H9 (cell line): ENCODE measurements around the gene TMEM9. TPM values are rescaled to one million over a fixed set of nuclear protein-coding genes. Genes with fewer than 3 reads are reported as not detected.

Source experiments
- DNase-seq: peaks from one replicate; pipeline ENCODE4 v3.0.0-alpha.2; 2017
- H2AFZ ChIP-seq: one replicate; pipeline ENCODE4 v1.6.1; 2013; ENCODE audit warnings: mild to moderate bottlenecking, low read length, control low read depth, moderate library complexity
- H2AK5ac ChIP-seq: 2 replicates; pipeline ENCODE4 v1.6.1; 2013; ENCODE audit warnings: low read length, control low read depth, mixed read lengths; ENCODE audit not compliant: insufficient read length
- H2BK120ac ChIP-seq: one replicate; pipeline ENCODE4 v1.6.1; 2013; ENCODE audit warnings: low read depth, mild to moderate bottlenecking, low read length, control low read depth, inconsistent platforms; ENCODE audit not compliant: poor library complexity, severe bottlenecking
- H2BK12ac ChIP-seq: 2 replicates; pipeline ENCODE4 v1.6.1; 2013; ENCODE audit warnings: low read length, control low read depth, mixed read lengths, low read depth; ENCODE audit not compliant: insufficient read length
- H2BK15ac ChIP-seq: 2 replicates; pipeline ENCODE4 v1.6.1; 2013; ENCODE audit warnings: low read depth, low read length, control low read depth
- H2BK20ac ChIP-seq: one replicate; pipeline ENCODE4 v1.6.1; 2013; ENCODE audit warnings: low read depth, mild to moderate bottlenecking, low read length, control low read depth, inconsistent platforms; ENCODE audit not compliant: poor library complexity, severe bottlenecking
- H2BK5ac ChIP-seq: 2 replicates; pipeline ENCODE4 v1.6.1; 2013; ENCODE audit warnings: low read length, control low read depth, mixed read lengths; ENCODE audit not compliant: insufficient read length
- H3K14ac ChIP-seq: 2 replicates; pipeline ENCODE4 v1.6.1; 2013; ENCODE audit warnings: low read length, control low read depth; ENCODE audit not compliant: insufficient read depth
- H3K18ac ChIP-seq: 2 replicates; pipeline ENCODE4 v1.6.1; 2013; ENCODE audit warnings: low read depth, mild to moderate bottlenecking, mixed read lengths, low read length, control low read depth; ENCODE audit not compliant: insufficient read length
- H3K23ac ChIP-seq: 2 replicates; pipeline ENCODE4 v1.6.1; 2013; ENCODE audit warnings: low read length, control low read depth, mixed read lengths, low read depth; ENCODE audit not compliant: insufficient read length
- H3K23me2 ChIP-seq: 2 replicates; pipeline ENCODE4 v1.6.1; 2013; ENCODE audit warnings: low read depth, mild to moderate bottlenecking, mixed read lengths, low read length, control low read depth; ENCODE audit not compliant: insufficient read length, poor library complexity, severe bottlenecking
- H3K27ac ChIP-seq: 2 replicates; pipeline ENCODE4 v1.5.1; 2013; ENCODE audit warnings: low read length, control low read depth, mixed read lengths, low read depth; ENCODE audit not compliant: insufficient read length
- H3K27me3 ChIP-seq: 2 replicates; pipeline ENCODE4 v1.6.1; 2013; ENCODE audit warnings: low read length, control low read depth, inconsistent platforms; ENCODE audit not compliant: insufficient read depth
- H3K4ac ChIP-seq: 2 replicates; pipeline ENCODE4 v1.6.1; 2013; ENCODE audit warnings: low read depth, mild to moderate bottlenecking, control low read depth, inconsistent platforms, low read length, moderate library complexity
- H3K4me1 ChIP-seq: 2 replicates; pipeline ENCODE4 v1.6.1; 2013; ENCODE audit warnings: low read length, control low read depth, inconsistent platforms; ENCODE audit not compliant: insufficient read depth
- H3K4me2 ChIP-seq: 2 replicates; pipeline ENCODE4 v1.6.1; 2013; ENCODE audit warnings: low read length, control low read depth, mixed read lengths; ENCODE audit not compliant: insufficient read length, insufficient read depth
- H3K56ac ChIP-seq: 2 replicates; pipeline ENCODE4 v1.6.1; 2013; ENCODE audit warnings: low read depth, mild to moderate bottlenecking, mixed read lengths, low read length, control low read depth; ENCODE audit not compliant: insufficient read length
- H3K79me1 ChIP-seq: 2 replicates; pipeline ENCODE4 v1.6.1; 2013; ENCODE audit warnings: low read depth, mild to moderate bottlenecking, moderate library complexity, low read length, control low read depth, inconsistent platforms; ENCODE audit not compliant: insufficient read depth, poor library complexity, severe bottlenecking
- H3K79me2 ChIP-seq: 2 replicates; pipeline ENCODE4 v1.6.1; 2013; ENCODE audit warnings: low read length, control low read depth, inconsistent platforms; ENCODE audit not compliant: insufficient read depth
- H3K9ac ChIP-seq: 2 replicates; pipeline ENCODE4 v1.6.1; 2013; ENCODE audit warnings: low read length, control low read depth, mixed read lengths; ENCODE audit not compliant: insufficient read length; ENCODE audit errors: extremely low read depth
- H3K9me3 ChIP-seq: one replicate; pipeline ENCODE4 v1.6.1; 2013; ENCODE audit warnings: low read depth, low read length, inconsistent platforms; ENCODE audit not compliant: control insufficient read depth
- H3T11ph ChIP-seq: one replicate; pipeline ENCODE4 v1.6.1; 2013; ENCODE audit warnings: mild to moderate bottlenecking, low read length, control low read depth, inconsistent platforms
- H4K20me1 ChIP-seq: one replicate; pipeline ENCODE4 v1.6.1; 2013; ENCODE audit not compliant: control insufficient read depth, insufficient read length, insufficient read depth
- H4K5ac ChIP-seq: 2 replicates; pipeline ENCODE4 v1.6.1; 2013; ENCODE audit warnings: low read depth, mild to moderate bottlenecking, mixed read lengths, low read length, control low read depth; ENCODE audit not compliant: insufficient read length
- H4K8ac ChIP-seq: replicated peaks from 2 replicates; pipeline ENCODE4 v1.6.1; 2013; ENCODE audit warnings: low read length, control low read depth, mixed read lengths, low read depth; ENCODE audit not compliant: insufficient read length
- H4K91ac ChIP-seq: 2 replicates; pipeline ENCODE4 v1.6.1; 2013; ENCODE audit warnings: low read depth, mild to moderate bottlenecking, moderate library complexity, mixed read lengths, low read length, control low read depth; ENCODE audit not compliant: insufficient read length
- H3K27ac Mint-ChIP-seq, 3 experiments: 2 replicates in 2 of 3; 3 replicates in 1 of 3; pipeline ENCODE4 v1.8.0; 2020 to 2021; ENCODE audit warnings: mixed read lengths in 3 of 3, mild to moderate bottlenecking in 1 of 3, moderate library complexity in 1 of 3
- H3K27me3 Mint-ChIP-seq: 2 replicates; pipeline ENCODE4 v1.8.0; 2021; ENCODE audit warnings: low read depth, mild to moderate bottlenecking, moderate library complexity, mixed read lengths
- H3K36me3 Mint-ChIP-seq, 3 experiments: 2 replicates in 2 of 3; 3 replicates in 1 of 3; pipeline ENCODE4 v1.8.0; 2020 to 2021; ENCODE audit warnings: low read depth in 3 of 3, mixed read lengths in 3 of 3; ENCODE audit not compliant: insufficient read depth in 1 of 3
- H3K4me1 Mint-ChIP-seq, 2 experiments: 2 replicates each; pipeline ENCODE4 v1.8.0; 2020; ENCODE audit warnings: mixed read lengths in 2 of 2
- H3K4me3 Mint-ChIP-seq, 2 experiments: 2 replicates in 1 of 2; 3 replicates in 1 of 2; pipeline ENCODE4 v1.8.0; 2020 to 2021; ENCODE audit warnings: mild to moderate bottlenecking in 2 of 2, mixed read lengths in 2 of 2, moderate library complexity in 1 of 2
- H3K9me3 Mint-ChIP-seq, 2 experiments: 2 replicates in 1 of 2; 3 replicates in 1 of 2; pipeline ENCODE4 v1.8.0; 2020; ENCODE audit warnings: mild to moderate bottlenecking in 2 of 2, mixed read lengths in 2 of 2, moderate library complexity in 1 of 2
- CTCF ChIP-seq: fragments of 200-600 bp; sonication (generic); conservative IDR thresholded peaks from 3 replicates; pipeline ENCODE4 v1.8.0; 2021; ENCODE audit warnings: antibody characterized with exemption, mild to moderate bottlenecking
- WGBS: extraction: QIAGEN DNeasy Blood & Tissue Kit; methylation state at CpG from one replicate; pipeline ENCODE4 v1.1.7; 2013; ENCODE audit warnings: missing lambda C conversion rate, low lambda C conversion rate, mixed read lengths; ENCODE audit not compliant: insufficient read length; ENCODE audit errors: extremely low coverage; 5-methylcytosine and 5-hydroxymethylcytosine counted together
- total RNA-seq: library from RNA; stranded (reverse); gene quantifications from 2 replicates; pipeline ENCODE4 v1.2.1, GENCODE V29; 2021

TMEM9 gene
- total RNA-seq, 1 experiment from 2014 or later, result 93.4 TPM

- no peak overlapping the region for H3K4me2 ChIP-seq
- H3K27ac Mint-ChIP-seq, result no peak overlapping the region
- no peak overlapping the region for H2BK120ac ChIP-seq
- no peak overlapping the region for H2BK15ac ChIP-seq
- no peak overlapping the region for H4K8ac ChIP-seq
- H3K27me3 Mint-ChIP-seq, result peaks cover 5% of the 10 kb centered on the region; the same call in 1 of the 2 replicates
- no peaks in the 10 kb centered on the region for H3K79me2 ChIP-seq
- no peak for TF ChIP-seq CTCF
- peaks cover 4% of the 10 kb centered on the region; the same call in 1 of the 2 replicates for H3K4me1 ChIP-seq
- no peak overlapping the region for H2BK20ac ChIP-seq
- H3K14ac ChIP-seq, result no peak overlapping the region
- no peaks in the 10 kb centered on the region for H3K9me3 Mint-ChIP-seq
- WGBS, result no CpG with 5 or more reads among the region's 3 CpGs
- H2AFZ ChIP-seq, result no peak overlapping the region
- H3K56ac ChIP-seq, result no peak overlapping the region
- H3K27me3 ChIP-seq, result no peaks in the 10 kb centered on the region
- no peak overlapping the region for H4K91ac ChIP-seq
- no peak overlapping the region for H2AK5ac ChIP-seq
- no peaks in the 10 kb centered on the region for H3K23me2 ChIP-seq
- peaks cover 2% of the 10 kb centered on the region for H4K20me1 ChIP-seq
- H3K36me3 Mint-ChIP-seq, result peaks cover 8 to 18% (median 9%) of the 10 kb centered on the region in 3 experiments; a peak in 5 of 7 replicates
- H2BK5ac ChIP-seq, result no peak overlapping the region
- no peak overlapping the region for H3K18ac ChIP-seq
- no peak overlapping the region for H3K9ac ChIP-seq
- no peak overlapping the region for H2BK12ac ChIP-seq
- H4K5ac ChIP-seq, result no peak overlapping the region
- no peak overlapping the region for H3K27ac ChIP-seq
- H3K79me1 ChIP-seq, result no peaks in the 10 kb centered on the region
- no peak overlapping the region for H3K4ac ChIP-seq
- H3K4me1 Mint-ChIP-seq, result peaks cover 20 to 23% of the 10 kb centered on the region in 2 experiments
- no peak overlapping the region for H3T11ph ChIP-seq
- H3K23ac ChIP-seq, result no peak overlapping the region
- no peak for DNase-seq
- no peak overlapping the region for H3K4me3 Mint-ChIP-seq
- H3K9me3 ChIP-seq, result no peaks in the 10 kb centered on the region
Observed at GRCh38 chr1:201156346-201156745, 2.1 kb upstream of the TMEM9 start.
